T-helper 2 cell treated with Interferon-gamma antibody and Interleukin-4, amounts not matched to agents 5 μg/mL and 100 μg/mL, for 36 hours (primary cell): Measurements from ENCODE around the gene TLL1.

Source experiments
- DNase-seq: peaks from one replicate; pipeline ENCODE4 v3.0.0; 2021; ENCODE audit warnings: low spot score
- H3K27ac Mint-ChIP-seq: one replicate; pipeline ENCODE4 v1.8.0; 2021; ENCODE audit warnings: mild to moderate bottlenecking, mixed read lengths
- H3K27me3 Mint-ChIP-seq: one replicate; pipeline ENCODE4 v1.8.0; 2021; ENCODE audit warnings: low read depth, mixed read lengths
- H3K36me3 Mint-ChIP-seq: one replicate; pipeline ENCODE4 v1.8.0; 2021; ENCODE audit warnings: low read depth, mixed read lengths
- H3K4me1 Mint-ChIP-seq: one replicate; pipeline ENCODE4 v1.8.0; 2021; ENCODE audit warnings: low read depth, mixed read lengths
- H3K4me3 Mint-ChIP-seq: one replicate; pipeline ENCODE4 v1.8.0; 2022; ENCODE audit warnings: mild to moderate bottlenecking, moderate library complexity, mixed read lengths
- H3K9me3 Mint-ChIP-seq: one replicate; pipeline ENCODE4 v1.8.0; 2021; ENCODE audit warnings: mixed read lengths

The TLL1 gene

GRCh38 chr4:165872461-165873297 is at the start of gene TLL1:
Gene TLL1, plus strand, starts transcription at chr4:165873237. Its CDS starts 668 bp downstream, at chr4:165873905.
- Mint-ChIP-seq H3K36me3 (no peaks in the 10 kb centered on the region), H3K4me1 (no peaks in the 10 kb centered on the region), H3K27ac (no peak within 1 kb of the TSS), H3K4me3 (peak within 1 kb of the TSS; percentile 18), H3K9me3 (no peaks in the 10 kb centered on the region), H3K27me3 (peaks cover 63% of the 10 kb centered on the region)
- no peak for DNase-seq

- H3K9me3 Mint-ChIP-seq: no peaks in the 10 kb centered on the region
- no peaks in the 10 kb centered on the region for H3K4me1 Mint-ChIP-seq
- no peak for DNase-seq
- no peaks in the 10 kb centered on the region for H3K36me3 Mint-ChIP-seq
- no peak overlapping the region for H3K27ac Mint-ChIP-seq
- no peak overlapping the region for H3K4me3 Mint-ChIP-seq
- H3K27me3 Mint-ChIP-seq: no peaks in the 10 kb centered on the region
Observed at GRCh38 chr4:165826166-165826565, 46.9 kb upstream of the TLL1 start.

- no peak for DNase-seq
- Mint-ChIP-seq H3K4me1 (no peaks in the 10 kb centered on the region), H3K9me3 (no peaks in the 10 kb centered on the region), H3K27ac (no peak overlapping the region), H3K36me3 (no peaks in the 10 kb centered on the region), H3K27me3 (no peaks in the 10 kb centered on the region), H3K4me3 (no peak overlapping the region)
Observed at GRCh38 chr4:165827018-165827417, 46.0 kb upstream of the TLL1 start.

GRCh38 chr4:165828928-165829327 is 44.1 kb upstream of the TLL1 start:
- Mint-ChIP-seq H3K9me3 (no peaks in the 10 kb centered on the region), H3K27ac (no peak overlapping the region), H3K4me1 (no peaks in the 10 kb centered on the region), H3K36me3 (no peaks in the 10 kb centered on the region), H3K4me3 (no peak overlapping the region), H3K27me3 (no peaks in the 10 kb centered on the region)
- no peak for DNase-seq

GRCh38 chr4:165834116-165834515 is 38.9 kb upstream of the TLL1 start:
- Mint-ChIP-seq H3K27ac (no peak overlapping the region), H3K27me3 (no peaks in the 10 kb centered on the region), H3K4me3 (no peak overlapping the region), H3K9me3 (no peaks in the 10 kb centered on the region), H3K36me3 (no peaks in the 10 kb centered on the region), H3K4me1 (no peaks in the 10 kb centered on the region)
- no peak for DNase-seq

- Mint-ChIP-seq H3K27me3 (no peaks in the 10 kb centered on the region), H3K4me1 (no peaks in the 10 kb centered on the region), H3K27ac (no peak overlapping the region), H3K9me3 (no peaks in the 10 kb centered on the region), H3K4me3 (no peak overlapping the region), H3K36me3 (no peaks in the 10 kb centered on the region)
- no peak for DNase-seq
Observed at GRCh38 chr4:165838575-165838974, 34.5 kb upstream of the TLL1 start.

- Mint-ChIP-seq H3K4me3 (no peak overlapping the region), H3K36me3 (no peaks in the 10 kb centered on the region)
- no peak for DNase-seq
Observed at GRCh38 chr4:165839615-165840333, 33.3 kb upstream of the TLL1 start.

GRCh38 chr4:165842684-165843083 is 30.4 kb upstream of the TLL1 start:
- Mint-ChIP-seq H3K27ac (no peak overlapping the region), H3K4me1 (no peaks in the 10 kb centered on the region), H3K27me3 (no peaks in the 10 kb centered on the region), H3K4me3 (no peak overlapping the region), H3K36me3 (no peaks in the 10 kb centered on the region), H3K9me3 (no peaks in the 10 kb centered on the region)
- no peak for DNase-seq

More at GRCh38 chr4:165839615-165840333, 33.3 kb upstream of the TLL1 start:
- Mint-ChIP-seq H3K4me1 (no peaks in the 10 kb centered on the region), H3K27me3 (no peaks in the 10 kb centered on the region), H3K9me3 (no peaks in the 10 kb centered on the region), H3K27ac (no peak overlapping the region)

GRCh38 chr4:165844161-165844560 is 28.9 kb upstream of the TLL1 start:
- no peaks in the 10 kb centered on the region for H3K9me3 Mint-ChIP-seq
- no peaks in the 10 kb centered on the region for H3K27me3 Mint-ChIP-seq
- H3K36me3 Mint-ChIP-seq: no peaks in the 10 kb centered on the region
- no peak overlapping the region for H3K4me3 Mint-ChIP-seq
- DNase-seq: no peak
- H3K4me1 Mint-ChIP-seq: no peaks in the 10 kb centered on the region
- no peak overlapping the region for H3K27ac Mint-ChIP-seq

GRCh38 chr4:165851256-165851655 is 21.8 kb upstream of the TLL1 start:
- Mint-ChIP-seq H3K9me3 (no peaks in the 10 kb centered on the region), H3K4me1 (no peaks in the 10 kb centered on the region), H3K27ac (no peak overlapping the region), H3K4me3 (no peak overlapping the region), H3K36me3 (no peaks in the 10 kb centered on the region), H3K27me3 (no peaks in the 10 kb centered on the region)
- DNase-seq: no peak

GRCh38 chr4:165855191-165855590 is 17.8 kb upstream of the TLL1 start:
- H3K9me3 Mint-ChIP-seq: no peaks in the 10 kb centered on the region
- DNase-seq: no peak
- H3K4me1 Mint-ChIP-seq: no peaks in the 10 kb centered on the region
- H3K27ac Mint-ChIP-seq: no peak overlapping the region
- no peak overlapping the region for H3K4me3 Mint-ChIP-seq
- no peaks in the 10 kb centered on the region for H3K27me3 Mint-ChIP-seq
- no peaks in the 10 kb centered on the region for H3K36me3 Mint-ChIP-seq

- no peaks in the 10 kb centered on the region for H3K36me3 Mint-ChIP-seq
- H3K27ac Mint-ChIP-seq: no peak overlapping the region
- no peak overlapping the region for H3K4me3 Mint-ChIP-seq
Observed at GRCh38 chr4:165861363-165861762, 11.7 kb upstream of the TLL1 start.

GRCh38 chr4:165864271-165864670 is 8.8 kb upstream of the TLL1 start:
- Mint-ChIP-seq H3K27me3 (no peaks in the 10 kb centered on the region), H3K36me3 (no peaks in the 10 kb centered on the region), H3K4me1 (no peaks in the 10 kb centered on the region), H3K27ac (no peak overlapping the region), H3K4me3 (no peak overlapping the region), H3K9me3 (no peaks in the 10 kb centered on the region)
- no peak for DNase-seq

More at GRCh38 chr4:165861363-165861762, 11.7 kb upstream of the TLL1 start:
- no peaks in the 10 kb centered on the region for H3K9me3 Mint-ChIP-seq
- no peak for DNase-seq
- H3K27me3 Mint-ChIP-seq: no peaks in the 10 kb centered on the region
- H3K4me1 Mint-ChIP-seq: no peaks in the 10 kb centered on the region

- no peaks in the 10 kb centered on the region for H3K4me1 Mint-ChIP-seq
Observed at GRCh38 chr4:165866019-165866650, 6.9 kb upstream of the TLL1 start.

More at GRCh38 chr4:165866019-165866650, 6.9 kb upstream of the TLL1 start:
- Mint-ChIP-seq H3K27me3 (peaks cover 9% of the 10 kb centered on the region), H3K36me3 (no peaks in the 10 kb centered on the region), H3K27ac (no peak overlapping the region), H3K4me3 (no peak overlapping the region), H3K9me3 (no peaks in the 10 kb centered on the region)
- no peak for DNase-seq
